ENCODE measurements around the gene PEAR1. TPM values are rescaled to one million over a fixed set of nuclear protein-coding genes. Genes with fewer than 3 reads are reported as not detected.

PEAR1 gene
- total RNA-seq, 4 donors from 2014 or later, result 5.9 to 40.9 (median 8.7) TPM

GRCh38 chr1:156847591-156848460 is 45.7 kb upstream of the PEAR1 start:
- no peak for TF ChIP-seq CTCF (IDR thresholded peaks at IDR 0.05; ENCODE audit: low read depth)

GRCh38 chr1:156848461-156849150 is 44.9 kb upstream of the PEAR1 start:
- no peak for TF ChIP-seq CTCF (IDR thresholded peaks at IDR 0.05; ENCODE audit: low read depth)

GRCh38 chr1:156849151-156849496 is 44.4 kb upstream of the PEAR1 start:
- no peak for TF ChIP-seq CTCF (IDR thresholded peaks at IDR 0.05; ENCODE audit: low read depth)

- no peak for TF ChIP-seq CTCF (IDR thresholded peaks at IDR 0.05; ENCODE audit: low read depth)
Observed at GRCh38 chr1:156851779-156852417, 41.6 kb upstream of the PEAR1 start.

GRCh38 chr1:156852418-156852874 is 41.1 kb upstream of the PEAR1 start:
- no peak for TF ChIP-seq CTCF (IDR thresholded peaks at IDR 0.05; ENCODE audit: low read depth)

GRCh38 chr1:156853761-156854160 is 39.8 kb upstream of the PEAR1 start:
- TF ChIP-seq CTCF (IDR thresholded peaks at IDR 0.05; ENCODE audit: low read depth), result no peak

- TF ChIP-seq CTCF (IDR thresholded peaks at IDR 0.05; ENCODE audit: low read depth), result no peak
Observed at GRCh38 chr1:156854634-156855033, 38.9 kb upstream of the PEAR1 start.
